ENCODE data around the gene DNER. TPM values are rescaled to one million over a fixed set of nuclear protein-coding genes. Genes with fewer than 3 reads are reported as not detected.

DNER gene
- total and polyA plus RNA-seq, 4 donors = 0.01 TPM; not detected in 3

- Histone ChIP-seq H3K4me1 (ENCODE audit: control insufficient read depth in 4 of 4, insufficient read depth in 4 of 4, low read length in 3 of 4) (no peaks in the 10 kb centered on the region), H3K9me3 (ENCODE audit: control insufficient read depth in 4 of 4, low read length in 3 of 4) (no peaks in the 10 kb centered on the region), H3K36me3 (ENCODE audit: control insufficient read depth in 4 of 4, insufficient read depth in 3 of 4, low read depth in 1 of 4, low read length in 3 of 4) (no peaks in the 10 kb centered on the region), H3K27ac (ENCODE audit: low read depth in 1 of 2, low read length in 2 of 2) (no peak overlapping the region), H3K4me3 (ENCODE audit: low read depth in 1 of 3, low read length in 3 of 3) (no peak overlapping the region), H3K9ac (ENCODE audit: low read depth in 1 of 2, low read length in 2 of 2) (no peak overlapping the region), H3K27me3 (ENCODE audit: control insufficient read depth in 4 of 4, insufficient read depth in 4 of 4, low read length in 3 of 4) (no peaks in the 10 kb centered on the region)
- WGBS = 94% methylated on average over 3 of the region's 3 CpGs
- TF ChIP-seq EGR1 (IDR thresholded peaks at IDR 0.05; ENCODE audit: low read depth in 2 of 2) = no peak
- TF ChIP-seq YY1 (IDR thresholded peaks at IDR 0.05) = no peak
- no peak for TF ChIP-seq CTCF (IDR thresholded peaks at IDR 0.05; ENCODE audit: low read depth, low read length, missing input control)
- no peak for TF ChIP-seq JUND (IDR thresholded peaks at IDR 0.05)
- TF ChIP-seq ATF3 (IDR thresholded peaks at IDR 0.05) = no peak
- no peak for TF ChIP-seq FOXA2 (IDR thresholded peaks at IDR 0.05)
- no peak for TF ChIP-seq SP1 (IDR thresholded peaks at IDR 0.05)
- no peak for TF ChIP-seq RAD21 (IDR thresholded peaks at IDR 0.05)
- TF ChIP-seq NR2F2 (IDR thresholded peaks at IDR 0.05) = no peak
- TF ChIP-seq FOXA1 (IDR thresholded peaks at IDR 0.05) = no peak
- no peak for TF ChIP-seq HNF4G (IDR thresholded peaks at IDR 0.05)
- no peak for DNase-seq (ENCODE audit: low spot score)
These were observed 52.9 kb downstream of the DNER start for GRCh38 chr2:229661478-229661877.

- Histone ChIP-seq H3K9ac (ENCODE audit: low read depth in 1 of 2, low read length in 2 of 2) (no peak overlapping the region), H3K36me3 (ENCODE audit: control insufficient read depth in 4 of 4, insufficient read depth in 3 of 4, low read depth in 1 of 4, low read length in 3 of 4) (no peaks in the 10 kb centered on the region), H3K27me3 (ENCODE audit: control insufficient read depth in 4 of 4, insufficient read depth in 4 of 4, low read length in 3 of 4) (no peaks in the 10 kb centered on the region), H3K4me1 (ENCODE audit: control insufficient read depth in 4 of 4, insufficient read depth in 4 of 4, low read length in 3 of 4) (no peaks in the 10 kb centered on the region), H3K4me3 (ENCODE audit: low read depth in 1 of 3, low read length in 3 of 3) (no peak overlapping the region), H3K9me3 (ENCODE audit: control insufficient read depth in 4 of 4, low read length in 3 of 4) (no peaks in the 10 kb centered on the region), H3K27ac (ENCODE audit: low read depth in 1 of 2, low read length in 2 of 2) (no peak overlapping the region)
- TF ChIP-seq FOXA1 (IDR thresholded peaks at IDR 0.05) (no peak), RAD21 (IDR thresholded peaks at IDR 0.05) (no peak)
- DNase-seq (ENCODE audit: low spot score) = no peak
These were observed 53.4 kb downstream of the DNER start for GRCh38 chr2:229660951-229661350.

GRCh38 chr2:229660391-229660790 is 54.0 kb downstream of the DNER start:
- H3K36me3 ChIP-seq (ENCODE audit: control insufficient read depth in 4 of 4, insufficient read depth in 3 of 4, low read depth in 1 of 4, low read length in 3 of 4) = no peaks in the 10 kb centered on the region
- no peak overlapping the region for H3K9ac ChIP-seq (ENCODE audit: low read depth in 1 of 2, low read length in 2 of 2)
- no peaks in the 10 kb centered on the region for H3K27me3 ChIP-seq (ENCODE audit: control insufficient read depth in 4 of 4, insufficient read depth in 4 of 4, low read length in 3 of 4)
- no peaks in the 10 kb centered on the region for H3K9me3 ChIP-seq (ENCODE audit: control insufficient read depth in 4 of 4, low read length in 3 of 4)
- H3K4me1 ChIP-seq (ENCODE audit: control insufficient read depth in 4 of 4, insufficient read depth in 4 of 4, low read length in 3 of 4) = no peaks in the 10 kb centered on the region
- no peak overlapping the region for H3K27ac ChIP-seq (ENCODE audit: low read depth in 1 of 2, low read length in 2 of 2)
- TF ChIP-seq GABPA (IDR thresholded peaks at IDR 0.05 in 1 of 2, conservative IDR thresholded peaks at IDR 0.05 in 1 of 2) = no peak
- TF ChIP-seq FOXA2 (IDR thresholded peaks at IDR 0.05) = no peak
- TF ChIP-seq MAX (IDR thresholded peaks at IDR 0.05) = no peak
- no peak for TF ChIP-seq YY1 (IDR thresholded peaks at IDR 0.05)
- no peak for TF ChIP-seq RXRA (IDR thresholded peaks at IDR 0.05)
- TF ChIP-seq ATF3 (IDR thresholded peaks at IDR 0.05) = no peak
- TF ChIP-seq NR2F2 (IDR thresholded peaks at IDR 0.05) = no peak
- TF ChIP-seq CTCF (IDR thresholded peaks at IDR 0.05; ENCODE audit: low read depth, low read length, missing input control) = no peak
- TF ChIP-seq ZBTB33 (IDR thresholded peaks at IDR 0.05) = no peak
- no peak for TF ChIP-seq HNF4A (conservative IDR thresholded peaks at IDR 0.05)
- no peak for TF ChIP-seq REST (IDR thresholded peaks at IDR 0.05)
- DNase-seq (ENCODE audit: low spot score) = no peak
- no peak overlapping the region for H3K4me3 ChIP-seq (ENCODE audit: low read depth in 1 of 3, low read length in 3 of 3)
